Suprapubic skin (tissue), 3 donors: ENCODE results near the gene MUC20.

Experiments used
- CTCF ChIP-seq, 2 donors: fragments of 200-600 bp in 1 of 2; fragments of 450-650 bp in 1 of 2; sonication (generic) in 1 of 2; IDR thresholded peaks; one replicate each; pipeline ENCODE4 v1.5.1; 2016 to 2019; ENCODE audit warnings: antibody characterized with exemption in 2 of 2, mild to moderate bottlenecking in 1 of 2, moderate library complexity in 1 of 2
- POLR2A ChIP-seq, 2 donors: fragments of 450-650 bp; IDR thresholded peaks; one replicate each; pipeline ENCODE4 v1.6.1; 2017; ENCODE audit warnings: antibody characterized with exemption in 2 of 2, mild to moderate bottlenecking in 2 of 2, moderate library complexity in 2 of 2

- no peak for TF ChIP-seq CTCF (IDR thresholded peaks at IDR 0.05)
- TF ChIP-seq POLR2A (IDR thresholded peaks at IDR 0.05), result no peak
Measured at GRCh38 chr3:195690951-195691350, 29.8 kb upstream of the MUC20 start.
